HEK293T (cell line): ENCODE results near the gene CARD14.

Experiments
- ARNT ChIP-seq: fragments of 450-650 bp; IDR thresholded peaks from 2 replicates; pipeline ENCODE4 v1.6.1; 2017; ENCODE audit warnings: mild to moderate bottlenecking
- BHLHE40 ChIP-seq: fragments of 450-650 bp; IDR thresholded peaks from 2 replicates; pipeline ENCODE4 v1.6.1; 2016; ENCODE audit warnings: mild to moderate bottlenecking, moderate library complexity, borderline replicate concordance
- CTBP1 ChIP-seq: fragments of 450-650 bp; IDR thresholded peaks from 2 replicates; pipeline ENCODE4 v1.6.1; 2016; ENCODE audit warnings: borderline replicate concordance
- FOXA1 ChIP-seq: fragments of 450-650 bp; IDR thresholded peaks from 2 replicates; pipeline ENCODE4 v1.6.1; 2016; ENCODE audit warnings: mild to moderate bottlenecking
- FOXK2 ChIP-seq: fragments of 450-650 bp; IDR thresholded peaks from 2 replicates; pipeline ENCODE4 v1.6.1; 2016; ENCODE audit warnings: mild to moderate bottlenecking
- FOXM1 ChIP-seq: fragments of 450-650 bp; IDR thresholded peaks from 2 replicates; pipeline ENCODE4 v1.6.1; 2017; ENCODE audit warnings: mild to moderate bottlenecking, borderline replicate concordance
- LEF1 ChIP-seq: fragments of 450-650 bp; IDR thresholded peaks from 2 replicates; pipeline ENCODE4 v1.6.1; 2017; ENCODE audit warnings: mild to moderate bottlenecking, borderline replicate concordance
- NFRKB ChIP-seq: fragments of 450-650 bp; IDR thresholded peaks from 2 replicates; pipeline ENCODE4 v1.6.1; 2016; ENCODE audit warnings: mild to moderate bottlenecking, moderate library complexity
- PKNOX1 ChIP-seq: fragments of 450-650 bp; IDR thresholded peaks from 2 replicates; pipeline ENCODE4 v1.6.1; 2016
- SP1 ChIP-seq: fragments of 450-650 bp; IDR thresholded peaks from 2 replicates; pipeline ENCODE4 v1.6.1; 2017
- SUZ12 ChIP-seq: fragments of 450-650 bp; IDR thresholded peaks from 2 replicates; pipeline ENCODE4 v1.6.1; 2016; ENCODE audit warnings: mild to moderate bottlenecking
- TARDBP ChIP-seq: fragments of 450-650 bp; IDR thresholded peaks from 2 replicates; pipeline ENCODE4 v1.6.1; 2016

- TF ChIP-seq ARNT (no peak), NFRKB (no peak), FOXM1 (no peak), LEF1 (no peak), SP1 (no peak), BHLHE40 (no peak), FOXK2 (no peak), TARDBP (no peak), SUZ12 (no peak), FOXA1 (no peak), CTBP1 (no peak), PKNOX1 (no peak)
These were observed 31.6 kb downstream of the CARD14 start for GRCh38 chr17:80201446-80201845.
